HEK293 (cell line): ENCODE measurements around the gene NKD2.
A peak's percentile ranks its signal among the peaks of the same experiment; 100 is the strongest.

Experiments
- CTCF ChIA-PET: fragments of 350-600 bp; formaldehyde crosslinking; extraction: SDS; loops from one replicate; lab custom pipeline; 2021; ENCODE audit warnings: antibody characterized with exemption; lab: Yijun Ruan, JAX
- POLR2A ChIA-PET: fragments of 300-600 bp; formaldehyde crosslinking; extraction: SDS; loops from one replicate; lab custom pipeline; 2020; ENCODE audit warnings: antibody characterized with exemption, inconsistent platforms; lab: Yijun Ruan, JAX
- H3K27ac ChIP-seq: fragments of 200-500 bp; sonication (Bioruptor generic); 2 replicates; pipeline ENCODE4 v1.5.1; 2014; ENCODE audit warnings: low read depth, low read length, control low read depth, inconsistent platforms; ENCODE audit errors: extremely low read depth
- H3K36me3 ChIP-seq, 2 experiments: fragments of 200-500 bp in 1 of 2; sonication (Bioruptor generic) in 1 of 2; 1 replicate in 1 of 2; 2 replicates in 1 of 2; pipeline ENCODE4 v1.5.1; 2014 to 2017; ENCODE audit warnings: inconsistent platforms in 2 of 2, low read length in 2 of 2; ENCODE audit not compliant: control insufficient read depth in 2 of 2, insufficient read depth in 1 of 2
- H3K4me1 ChIP-seq: fragments of 200-500 bp; sonication (Bioruptor generic); 2 replicates; pipeline ENCODE4 v1.5.1; 2014; ENCODE audit warnings: mild to moderate bottlenecking, low read length, inconsistent platforms; ENCODE audit not compliant: control insufficient read depth, insufficient read depth
- H3K4me3 ChIP-seq: 2 replicates; pipeline ENCODE4 v1.5.1; 2011; ENCODE audit warnings: low read depth, mild to moderate bottlenecking, control low read depth, low read length, moderate library complexity
- H3K9me3 ChIP-seq: fragments of 200-500 bp; sonication (Bioruptor generic); 2 replicates; pipeline ENCODE4 v1.5.1; 2014; ENCODE audit warnings: low read depth, low read length, inconsistent platforms; ENCODE audit not compliant: control insufficient read depth, insufficient read depth
- HOXA7 ChIP-seq: sonication (generic); formaldehyde crosslinking; IDR thresholded peaks from 2 replicates; pipeline ENCODE4 v1.8.1; 2022; ENCODE audit warnings: missing genetic modification reagents, borderline replicate concordance
- ZNF202 ChIP-seq: fragments of 450-650 bp; formaldehyde crosslinking; IDR thresholded peaks from 2 replicates; pipeline ENCODE4 v1.5.1; 2016; ENCODE audit warnings: missing biosample characterization, missing genetic modification characterization, borderline replicate concordance
- ZNF311 ChIP-seq: fragments of 450-650 bp; formaldehyde crosslinking; IDR thresholded peaks from 2 replicates; pipeline ENCODE4 v1.5.1; 2017; ENCODE audit warnings: missing biosample characterization, missing genetic modification characterization, borderline replicate concordance
- ZNF354C ChIP-seq: fragments of 450-650 bp; formaldehyde crosslinking; IDR thresholded peaks from 2 replicates; pipeline ENCODE4 v1.5.1; 2016; ENCODE audit warnings: missing biosample characterization, missing genetic modification characterization, low read depth, borderline replicate concordance
- ZNF366 ChIP-seq: fragments of 450-650 bp; formaldehyde crosslinking; conservative IDR thresholded peaks from 2 replicates; pipeline ENCODE4 v1.5.1; 2016; ENCODE audit warnings: missing biosample characterization, missing genetic modification characterization
- ZNF549 ChIP-seq: fragments of 450-650 bp; IDR thresholded peaks from 2 replicates; pipeline ENCODE4 v1.5.1; 2018; ENCODE audit warnings: missing biosample characterization, missing genetic modification characterization, mild to moderate bottlenecking, inconsistent platforms, moderate library complexity
- ZNF692 ChIP-seq: fragments of 450-650 bp; formaldehyde crosslinking; IDR thresholded peaks from 2 replicates; pipeline ENCODE4 v1.5.1; 2016; ENCODE audit warnings: missing biosample characterization, missing genetic modification characterization
- ZNF843 ChIP-seq: fragments of 450-650 bp; formaldehyde crosslinking; IDR thresholded peaks from 2 replicates; pipeline ENCODE4 v1.5.1; 2016; ENCODE audit warnings: missing biosample characterization, missing genetic modification characterization
- TF ChIP-seq, protein P1 (sequence below): fragments of 450-650 bp; formaldehyde crosslinking; IDR thresholded peaks from 2 replicates; pipeline ENCODE4 v1.5.1; 2016; ENCODE audit warnings: missing biosample characterization, missing genetic modification characterization
- TF ChIP-seq, protein P2 (sequence below): fragments of 450-650 bp; formaldehyde crosslinking; IDR thresholded peaks from 2 replicates; pipeline ENCODE4 v1.5.1; 2017; ENCODE audit warnings: missing biosample characterization, missing genetic modification characterization
- TF ChIP-seq, protein P3 (sequence below): fragments of 450-650 bp; formaldehyde crosslinking; IDR thresholded peaks from 2 replicates; pipeline ENCODE4 v1.5.1; 2016; ENCODE audit warnings: missing biosample characterization, missing genetic modification characterization
- TF ChIP-seq, protein P4 (sequence below): fragments of 450-650 bp; formaldehyde crosslinking; IDR thresholded peaks from 2 replicates; pipeline ENCODE4 v1.5.1; 2016; ENCODE audit warnings: missing biosample characterization, missing genetic modification characterization

The NKD2 gene

DNA sequence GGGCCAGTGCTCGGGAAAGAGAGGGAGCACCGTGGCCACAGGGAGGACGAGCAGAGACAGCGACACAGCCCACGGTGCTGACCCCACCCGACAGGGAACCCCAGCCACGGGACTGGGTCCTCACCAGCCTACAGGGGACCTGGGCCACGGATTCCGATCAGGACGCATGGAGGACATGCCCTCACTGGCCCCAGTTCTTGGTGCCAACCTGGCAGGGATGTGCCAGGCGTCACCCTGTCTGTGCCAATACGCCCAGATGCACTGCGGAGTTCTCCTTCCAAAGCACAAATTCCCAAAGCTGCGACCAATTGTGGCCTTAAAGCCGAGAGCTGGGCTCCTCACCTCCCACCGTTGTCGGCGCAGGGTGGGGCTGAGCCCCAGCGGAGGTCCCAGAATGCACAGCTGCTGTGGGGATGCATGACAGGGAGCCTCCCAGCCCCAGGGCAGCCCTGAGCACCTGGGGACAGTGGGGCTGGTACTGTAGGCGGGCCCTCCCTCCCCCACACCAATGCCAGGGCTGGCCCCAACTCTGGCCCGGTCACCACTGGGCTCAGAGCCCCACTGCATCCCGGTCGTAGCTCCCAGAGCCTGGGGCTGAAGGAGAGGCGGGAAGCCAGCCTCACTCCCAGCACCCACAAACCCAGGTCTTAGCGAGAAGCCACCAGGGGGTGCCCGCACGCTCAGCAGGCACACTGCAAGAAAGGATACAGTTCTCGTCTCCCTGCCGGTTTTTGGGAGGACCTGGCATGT is 44.2 kb downstream of the NKD2 start:
- TF ChIP-seq, protein P1, sequence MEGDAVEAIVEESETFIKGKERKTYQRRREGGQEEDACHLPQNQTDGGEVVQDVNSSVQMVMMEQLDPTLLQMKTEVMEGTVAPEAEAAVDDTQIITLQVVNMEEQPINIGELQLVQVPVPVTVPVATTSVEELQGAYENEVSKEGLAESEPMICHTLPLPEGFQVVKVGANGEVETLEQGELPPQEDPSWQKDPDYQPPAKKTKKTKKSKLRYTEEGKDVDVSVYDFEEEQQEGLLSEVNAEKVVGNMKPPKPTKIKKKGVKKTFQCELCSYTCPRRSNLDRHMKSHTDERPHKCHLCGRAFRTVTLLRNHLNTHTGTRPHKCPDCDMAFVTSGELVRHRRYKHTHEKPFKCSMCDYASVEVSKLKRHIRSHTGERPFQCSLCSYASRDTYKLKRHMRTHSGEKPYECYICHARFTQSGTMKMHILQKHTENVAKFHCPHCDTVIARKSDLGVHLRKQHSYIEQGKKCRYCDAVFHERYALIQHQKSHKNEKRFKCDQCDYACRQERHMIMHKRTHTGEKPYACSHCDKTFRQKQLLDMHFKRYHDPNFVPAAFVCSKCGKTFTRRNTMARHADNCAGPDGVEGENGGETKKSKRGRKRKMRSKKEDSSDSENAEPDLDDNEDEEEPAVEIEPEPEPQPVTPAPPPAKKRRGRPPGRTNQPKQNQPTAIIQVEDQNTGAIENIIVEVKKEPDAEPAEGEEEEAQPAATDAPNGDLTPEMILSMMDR = 0 out of 2 replicates have a peak, but pooled peaks have one; percentile 11
- TF ChIP-seq ZNF202 (tag by site-specific recombination) (no peak), ZNF843 (tag by site-specific recombination) (no peak)
- CTCF ChIA-PET = interaction anchor here (2.0 to 2.1 kb wide), 2 partner anchors 88 to 116 kb away, joined by 10 to 13 read pairs; no protein-coding TSS in a partner anchor
- Histone ChIP-seq H3K4me1 (no peaks in the 10 kb centered on the region), H3K36me3 (peaks cover 0 to 54% of the 10 kb centered on the region in 2 experiments; a peak in 1 of 3 replicates), H3K9me3 (no peaks in the 10 kb centered on the region), H3K27ac (no peak overlapping the region), H3K4me3 (no peak overlapping the region)
- POLR2A ChIA-PET = no interaction called here

- peaks cover 0 to 54% of the 10 kb centered on the region in 2 experiments; a peak in 1 of 3 replicates for H3K36me3 ChIP-seq
- no peak overlapping the region for H3K27ac ChIP-seq
- no peak for TF ChIP-seq HOXA7 (CRISPR knock-in tag)
- TF ChIP-seq, protein P2, sequence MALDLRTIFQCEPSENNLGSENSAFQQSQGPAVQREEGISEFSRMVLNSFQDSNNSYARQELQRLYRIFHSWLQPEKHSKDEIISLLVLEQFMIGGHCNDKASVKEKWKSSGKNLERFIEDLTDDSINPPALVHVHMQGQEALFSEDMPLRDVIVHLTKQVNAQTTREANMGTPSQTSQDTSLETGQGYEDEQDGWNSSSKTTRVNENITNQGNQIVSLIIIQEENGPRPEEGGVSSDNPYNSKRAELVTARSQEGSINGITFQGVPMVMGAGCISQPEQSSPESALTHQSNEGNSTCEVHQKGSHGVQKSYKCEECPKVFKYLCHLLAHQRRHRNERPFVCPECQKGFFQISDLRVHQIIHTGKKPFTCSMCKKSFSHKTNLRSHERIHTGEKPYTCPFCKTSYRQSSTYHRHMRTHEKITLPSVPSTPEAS (tag by site-specific recombination) = no peak
- no peak for TF ChIP-seq ZNF366 (tag by site-specific recombination)
- no peaks in the 10 kb centered on the region for H3K9me3 ChIP-seq
- no peak overlapping the region for H3K4me3 ChIP-seq
- CTCF ChIA-PET = interaction anchor here (0.5 to 2.1 kb wide), 3 partner anchors 65 to 115 kb away, joined by 3 to 13 read pairs (median 10); no protein-coding TSS in a partner anchor
- H3K4me1 ChIP-seq = no peaks in the 10 kb centered on the region
- POLR2A ChIA-PET = no interaction called here
Measured at GRCh38 chr5:1053391-1054017, 44.9 kb downstream of the NKD2 start.

- ChIA-PET POLR2A (no interaction called here), CTCF (interaction anchor here (0.8 to 2.1 kb wide), 3 partner anchors 86 to 114 kb away, joined by 4 to 13 read pairs (median 10); no protein-coding TSS in a partner anchor)
- Histone ChIP-seq H3K27ac (no peak overlapping the region), H3K4me1 (no peaks in the 10 kb centered on the region), H3K36me3 (peaks cover 0 to 54% of the 10 kb centered on the region in 2 experiments; a peak in 1 of 3 replicates), H3K4me3 (no peak overlapping the region), H3K9me3 (no peaks in the 10 kb centered on the region)
- TF ChIP-seq ZNF354C (no peak), ZNF549 (tag by site-specific recombination) (no peak)
Measured at GRCh38 chr5:1054018-1054798, 45.6 kb downstream of the NKD2 start.

- H3K36me3 ChIP-seq = peaks cover 0 to 59% of the 10 kb centered on the region in 2 experiments; a peak in 1 of 3 replicates
- TF ChIP-seq, protein P3, sequence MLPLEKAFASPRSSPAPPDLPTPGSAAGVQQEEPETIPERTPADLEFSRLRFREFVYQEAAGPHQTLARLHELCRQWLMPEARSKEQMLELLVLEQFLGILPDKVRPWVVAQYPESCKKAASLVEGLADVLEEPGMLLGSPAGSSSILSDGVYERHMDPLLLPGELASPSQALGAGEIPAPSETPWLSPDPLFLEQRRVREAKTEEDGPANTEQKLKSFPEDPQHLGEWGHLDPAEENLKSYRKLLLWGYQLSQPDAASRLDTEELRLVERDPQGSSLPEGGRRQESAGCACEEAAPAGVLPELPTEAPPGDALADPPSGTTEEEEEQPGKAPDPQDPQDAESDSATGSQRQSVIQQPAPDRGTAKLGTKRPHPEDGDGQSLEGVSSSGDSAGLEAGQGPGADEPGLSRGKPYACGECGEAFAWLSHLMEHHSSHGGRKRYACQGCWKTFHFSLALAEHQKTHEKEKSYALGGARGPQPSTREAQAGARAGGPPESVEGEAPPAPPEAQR (tag by site-specific recombination) = no peak
- TF ChIP-seq ZNF692 (no peak), ZNF311 (no peak)
- TF ChIP-seq, protein P4, sequence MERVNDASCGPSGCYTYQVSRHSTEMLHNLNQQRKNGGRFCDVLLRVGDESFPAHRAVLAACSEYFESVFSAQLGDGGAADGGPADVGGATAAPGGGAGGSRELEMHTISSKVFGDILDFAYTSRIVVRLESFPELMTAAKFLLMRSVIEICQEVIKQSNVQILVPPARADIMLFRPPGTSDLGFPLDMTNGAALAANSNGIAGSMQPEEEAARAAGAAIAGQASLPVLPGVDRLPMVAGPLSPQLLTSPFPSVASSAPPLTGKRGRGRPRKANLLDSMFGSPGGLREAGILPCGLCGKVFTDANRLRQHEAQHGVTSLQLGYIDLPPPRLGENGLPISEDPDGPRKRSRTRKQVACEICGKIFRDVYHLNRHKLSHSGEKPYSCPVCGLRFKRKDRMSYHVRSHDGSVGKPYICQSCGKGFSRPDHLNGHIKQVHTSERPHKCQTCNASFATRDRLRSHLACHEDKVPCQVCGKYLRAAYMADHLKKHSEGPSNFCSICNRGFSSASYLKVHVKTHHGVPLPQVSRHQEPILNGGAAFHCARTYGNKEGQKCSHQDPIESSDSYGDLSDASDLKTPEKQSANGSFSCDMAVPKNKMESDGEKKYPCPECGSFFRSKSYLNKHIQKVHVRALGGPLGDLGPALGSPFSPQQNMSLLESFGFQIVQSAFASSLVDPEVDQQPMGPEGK (tag by site-specific recombination) = no peak
Measured at GRCh38 chr5:1054799-1055775, 46.5 kb downstream of the NKD2 start.

More at GRCh38 chr5:1054799-1055775, 46.5 kb downstream of the NKD2 start:
- Histone ChIP-seq H3K9me3 (no peaks in the 10 kb centered on the region), H3K4me3 (no peak overlapping the region), H3K27ac (no peak overlapping the region), H3K4me1 (no peaks in the 10 kb centered on the region)
- ChIA-PET CTCF (interaction anchor here (0.6 to 2.1 kb wide), 3 partner anchors 85 to 113 kb away, joined by 3 to 13 read pairs (median 4); no protein-coding TSS in a partner anchor), POLR2A (no interaction called here)
